RWPE1 (cell line): Measurements from ENCODE around the gene DDIT4.
"Not testable (repeated sequence)": the region's sequence is repeated elsewhere in the genome, so short reads cannot be mapped to it uniquely, and the experiment has no call there.

Experiments used
- CTCF ChIA-PET: fragments of 350-600 bp; sonication (Branson Sonifier 250); formaldehyde crosslinking; extraction: SDS; loops from one replicate; lab custom pipeline; 2021; lab: Yijun Ruan, JAX
- POLR2A ChIA-PET: fragments of 400-600 bp; formaldehyde crosslinking; extraction: SDS; loops from one replicate; lab custom pipeline; 2020; ENCODE audit warnings: antibody characterized with exemption; ENCODE audit not compliant: low non-redundant PET; lab: Yijun Ruan, JAX
- DNase-seq: peaks from one replicate; pipeline ENCODE4 v3.0.0; 2012; ENCODE audit warnings: low spot score
- H3K27ac ChIP-seq: fragments of 450-650 bp; 2 replicates; pipeline ENCODE4 v1.5.1; 2017
- CTCF ChIP-seq: fragments of 450-650 bp; conservative IDR thresholded peaks from 2 replicates; pipeline ENCODE4 v1.5.1; 2017; ENCODE audit warnings: low read depth, mild to moderate bottlenecking

DDIT4 gene

GRCh38 chr10:72283131-72283530 lies 9.4 kb downstream of the DDIT4 start:
- TF ChIP-seq CTCF, result no peak
- CTCF ChIA-PET, result interaction anchor here (0.8 to 1.0 kb wide), 2 partner anchors 9 to 54 kb away, joined by 3 read pairs; no protein-coding TSS in a partner anchor
- POLR2A ChIA-PET, result no interaction called here
- no peak overlapping the region for H3K27ac ChIP-seq
- no peak for DNase-seq

GRCh38 chr10:72285972-72286521 lies 12.3 kb downstream of the DDIT4 start:
- DNase-seq, result no peak
- ChIA-PET CTCF (interaction anchor here (0.6 kb wide), 1 partner anchor 665 kb away, joined by 4 read pairs; no protein-coding TSS in a partner anchor), POLR2A (no interaction called here)
- TF ChIP-seq CTCF, result no peak
- peak overlapping the region; percentile 43 for H3K27ac ChIP-seq

GRCh38 chr10:72291019-72291532 lies 17.4 kb downstream of the DDIT4 start:
- no peak for DNase-seq
- CTCF ChIA-PET, result interaction anchor here (0.6 to 1.2 kb wide), 5 partner anchors 12 to 1576 kb away, joined by 3 to 4 read pairs (median 3); no protein-coding TSS in a partner anchor
- TF ChIP-seq CTCF, result no peak
- H3K27ac ChIP-seq, result peak overlapping the region; percentile 25
- POLR2A ChIA-PET, result interaction anchor here (0.7 to 1.6 kb wide), 3 partner anchors 13 to 31 kb away, joined by 3 to 4 read pairs (median 4); no protein-coding TSS in a partner anchor

DNA sequence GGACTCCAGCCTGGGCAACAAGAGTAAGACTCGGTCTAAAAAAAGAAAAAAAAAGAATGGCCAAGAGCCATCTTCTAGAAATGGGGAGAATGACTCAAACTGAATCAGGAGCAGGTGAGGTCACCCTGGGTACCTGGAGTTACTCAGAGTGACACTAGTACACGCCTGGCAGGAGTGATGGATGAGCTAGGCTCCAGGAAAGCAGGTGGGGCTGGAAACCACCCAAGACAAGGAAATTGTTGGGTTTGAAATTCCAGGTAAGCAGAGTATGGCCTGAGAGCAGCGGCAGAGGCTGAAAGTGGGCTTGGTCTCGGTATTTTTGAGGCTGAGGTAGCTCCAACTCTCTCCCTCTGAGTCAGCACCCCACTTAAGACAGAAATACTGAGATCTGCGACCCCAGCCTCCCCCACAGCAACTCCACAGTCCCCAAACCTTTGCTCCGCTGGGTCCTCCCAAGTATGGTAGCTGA lies 18.5 kb downstream of the DDIT4 start:
- ChIA-PET POLR2A (interaction anchor here (1.1 to 2.0 kb wide), 4 partner anchors 12 to 30 kb away, joined by 3 to 12 read pairs (median 4); no protein-coding TSS in a partner anchor), CTCF (interaction anchor here (0.6 to 1.3 kb wide), 5 partner anchors 15 to 77 kb away, joined by 3 to 8 read pairs (median 3); partner anchors contain the start of gene ANAPC16)
- peak overlapping the region; percentile 83 for H3K27ac ChIP-seq
- TF ChIP-seq CTCF, result no peak
- peak; percentile 97 for DNase-seq

DNA sequence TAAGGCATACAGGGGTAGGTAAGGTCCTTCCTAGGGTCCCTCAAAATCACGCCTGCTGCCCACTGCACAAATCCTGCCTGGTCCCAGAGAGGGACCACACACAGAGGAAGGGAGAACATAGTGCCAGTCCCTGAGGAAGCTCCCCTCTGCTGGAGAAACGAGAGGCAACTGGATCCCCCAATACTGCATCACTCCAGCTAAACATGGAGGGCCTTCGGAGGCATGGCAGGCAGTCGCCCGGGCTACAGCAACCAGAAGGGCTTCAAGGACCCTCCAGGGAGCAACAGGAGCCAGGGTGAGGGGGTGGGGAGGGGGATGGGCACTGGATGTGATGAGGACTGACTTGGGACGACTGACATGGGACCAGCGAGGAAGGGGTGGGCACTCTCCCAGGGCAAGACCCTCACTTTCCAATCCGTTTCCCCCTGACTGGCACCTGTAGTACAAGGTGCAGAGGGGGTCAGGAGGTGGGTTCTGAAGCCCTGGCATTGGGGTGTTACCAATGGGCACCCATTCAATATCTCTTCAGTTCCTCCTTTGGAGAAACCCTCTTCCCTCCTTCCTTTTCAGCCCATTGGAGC lies 21.7 kb downstream of the DDIT4 start:
- CTCF ChIA-PET, result interaction anchor here (0.6 kb wide), 1 partner anchor 44 kb away, joined by 3 read pairs; no protein-coding TSS in a partner anchor
- no peak for TF ChIP-seq CTCF
- POLR2A ChIA-PET, result interaction anchor here (0.5 to 1.2 kb wide), 3 partner anchors 18 to 36 kb away, joined by 3 to 8 read pairs (median 3); no protein-coding TSS in a partner anchor
- peak overlapping the region; percentile 95 for H3K27ac ChIP-seq
- no peak for DNase-seq

DNA sequence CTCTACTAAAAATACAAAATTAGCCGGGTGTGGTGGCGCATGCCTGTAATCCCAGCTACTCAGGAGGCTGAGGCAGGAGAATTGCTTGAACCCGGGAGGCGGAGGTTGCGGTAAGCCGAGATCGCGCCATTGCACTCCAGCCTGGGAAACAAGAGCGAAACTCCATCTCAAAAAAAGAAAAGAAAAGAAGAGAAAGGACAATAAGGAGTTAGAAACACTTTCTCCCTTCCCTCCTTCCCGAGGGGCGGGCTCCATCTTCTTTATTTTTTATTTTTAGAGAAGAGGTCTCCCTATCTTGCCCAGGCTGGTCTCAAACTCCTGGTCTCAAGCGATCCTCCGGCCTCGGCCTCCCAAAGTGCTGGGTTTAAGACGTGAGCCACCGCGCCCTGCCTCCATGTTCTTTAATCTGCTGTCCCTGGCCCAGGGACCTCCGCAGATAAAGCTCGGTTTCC lies 23.1 kb downstream of the DDIT4 start:
- ChIA-PET CTCF (interaction anchor here (0.7 to 1.3 kb wide), 2 partner anchors 22 to 171 kb away, joined by 4 to 6 read pairs; no protein-coding TSS in a partner anchor), POLR2A (interaction anchor here (1.1 to 2.6 kb wide), 7 partner anchors 18 to 38 kb away, joined by 3 to 18 read pairs (median 3); no protein-coding TSS in a partner anchor)
- DNase-seq, result not testable (repeated sequence)
- H3K27ac ChIP-seq, result peak overlapping the region; percentile 95
